HG02884 (cell line): ENCODE data around the gene LRRN1.
"Not testable (repeated sequence)": the region's sequence is repeated elsewhere in the genome, so short reads cannot be mapped to it uniquely, and the experiment has no call there.

ENCODE experiments used
- ATAC-seq: cut with Tn5 transposase; IDR thresholded peaks from one replicate; pipeline ENCODE4 v1.9.1; 2021; ENCODE audit warnings: mild to moderate bottlenecking, moderate library complexity; ENCODE audit not compliant: unreplicated experiment

The LRRN1 gene

GRCh38 chr3:3806092-3806491, 6.9 kb downstream of the LRRN1 start:
- no peak for ATAC-seq

- ATAC-seq = no peak
Measured at GRCh38 chr3:3806856-3807255, 7.6 kb downstream of the LRRN1 start.

GRCh38 chr3:3813013-3813412, 13.8 kb downstream of the LRRN1 start:
- ATAC-seq = no peak

DNA sequence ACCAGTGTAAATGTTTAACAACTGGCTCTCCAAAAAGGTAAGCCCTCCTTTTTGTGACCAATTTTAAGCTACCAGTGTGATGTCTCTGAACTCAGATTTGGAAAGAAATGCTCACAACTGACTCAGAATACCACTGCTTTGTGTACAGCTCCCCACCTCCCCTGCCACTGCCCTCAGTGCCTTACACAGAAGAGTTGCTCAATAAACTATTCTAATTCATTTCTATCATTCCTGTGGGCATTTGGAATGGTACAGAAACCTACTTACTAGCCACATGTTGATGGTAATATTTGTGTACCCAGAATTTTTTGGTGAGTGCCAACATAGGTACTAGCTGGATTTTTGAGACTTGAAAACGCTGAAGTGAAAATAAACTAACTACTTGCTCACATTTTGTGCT, 16.0 kb downstream of the LRRN1 start:
- no peak for ATAC-seq

DNA sequence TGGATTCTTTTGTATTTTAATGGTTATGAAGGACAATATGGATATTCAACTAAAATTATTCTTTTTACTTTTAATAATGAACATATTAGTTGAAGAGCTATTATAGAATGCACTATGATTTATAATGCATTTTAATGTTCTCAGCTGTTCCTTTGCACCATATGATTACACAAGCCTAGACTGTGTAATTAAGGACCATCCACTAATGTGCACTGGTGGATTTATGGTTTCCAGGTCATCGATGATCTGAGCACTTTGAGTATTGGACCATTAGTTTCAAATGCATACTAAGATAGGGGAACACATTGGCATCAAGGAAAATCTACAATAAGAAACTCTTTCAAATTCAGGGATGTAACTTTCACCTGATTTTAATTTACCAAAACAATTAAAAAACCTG, 16.8 kb downstream of the LRRN1 start:
- ATAC-seq = no peak

GRCh38 chr3:3817865-3818264, 18.6 kb downstream of the LRRN1 start:
- no peak for ATAC-seq

- no peak for ATAC-seq
Measured at GRCh38 chr3:3821777-3822176, 22.5 kb downstream of the LRRN1 start.

DNA sequence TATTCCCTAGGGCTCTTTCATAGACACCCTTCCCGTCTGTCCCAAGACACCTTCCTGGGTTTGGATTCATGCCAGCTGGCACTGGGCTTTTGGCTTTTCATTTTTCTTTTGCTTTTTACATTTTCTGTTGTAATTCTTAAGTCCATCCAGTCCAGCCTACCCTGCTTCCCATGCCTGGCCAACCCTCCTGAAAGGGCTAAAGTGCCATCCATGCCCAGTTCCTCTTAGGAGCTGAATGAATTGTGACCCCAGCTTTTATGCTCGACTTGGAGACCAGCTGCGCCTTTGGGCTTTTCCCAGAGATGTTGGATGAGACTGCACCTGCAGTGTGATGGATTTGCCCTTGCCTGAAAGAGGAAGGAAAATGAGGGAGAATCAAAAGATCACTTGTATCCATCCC, 25.8 kb downstream of the LRRN1 start:
- no peak for ATAC-seq

- no peak for ATAC-seq
Measured at GRCh38 chr3:3826521-3826920, 27.3 kb downstream of the LRRN1 start.

- ATAC-seq = no peak
Measured at GRCh38 chr3:3827111-3827510, 27.9 kb downstream of the LRRN1 start.

DNA sequence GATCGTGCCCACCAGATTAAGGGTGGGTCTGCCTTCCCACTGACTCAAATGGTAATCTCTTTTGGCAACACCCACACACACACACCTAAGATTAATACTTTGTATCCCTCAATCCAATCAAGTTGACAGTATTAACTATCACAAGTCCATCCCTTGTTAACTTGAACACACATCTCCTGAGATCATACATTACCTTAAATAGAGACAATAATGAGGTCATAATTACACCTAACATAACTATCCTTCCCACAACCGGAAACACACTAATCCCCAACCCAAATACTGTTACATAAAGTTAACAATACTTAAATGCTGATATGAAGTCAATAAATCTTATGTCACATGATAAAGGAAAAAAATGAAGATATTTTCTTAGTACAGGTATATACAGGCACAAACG, 29.2 kb downstream of the LRRN1 start:
- not testable (repeated sequence) for ATAC-seq

GRCh38 chr3:3836845-3837244, 37.6 kb downstream of the LRRN1 start:
- no peak for ATAC-seq

DNA sequence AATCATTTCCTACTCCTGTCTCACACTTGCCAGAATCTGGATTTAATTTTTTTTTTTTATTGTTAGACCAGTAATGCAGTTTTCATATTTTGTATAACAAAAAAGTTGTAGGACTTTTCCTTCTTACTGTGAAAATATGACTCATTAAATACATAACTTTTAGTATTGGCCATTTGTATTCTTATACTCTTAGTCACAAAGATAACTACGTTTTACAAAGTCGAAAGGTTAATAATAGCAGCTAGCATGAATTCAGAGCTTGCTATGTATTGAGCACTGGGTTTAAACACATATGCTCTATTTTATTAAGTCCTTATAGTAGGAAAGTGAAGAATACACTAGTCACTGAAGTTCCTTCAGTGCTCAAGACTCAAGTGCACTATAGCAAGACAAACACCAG, 43.1 kb downstream of the LRRN1 start:
- no peak for ATAC-seq

- no peak for ATAC-seq
Measured at GRCh38 chr3:3847994-3848922, 49.0 kb downstream of the LRRN1 start.

DNA sequence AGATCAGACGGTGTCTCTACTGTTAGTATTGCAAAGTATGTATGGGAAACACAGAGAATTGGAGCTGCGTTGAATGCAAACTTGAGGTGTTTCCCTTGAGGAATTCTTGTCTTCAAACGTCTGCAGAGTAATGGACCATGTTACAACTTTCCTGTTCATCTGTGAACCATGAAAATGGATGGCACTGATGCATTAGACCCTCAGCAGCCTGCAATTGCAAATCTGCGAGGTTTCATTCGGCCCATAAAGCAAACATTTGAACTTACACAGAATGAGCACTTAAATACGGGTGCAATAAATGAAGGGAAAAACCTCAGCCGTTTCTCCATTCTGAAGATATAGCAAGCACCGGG, 49.7 kb downstream of the LRRN1 start:
- ATAC-seq = no peak

- peak; percentile 97 for ATAC-seq
Measured at GRCh38 chr3:3851621-3852323, 52.5 kb downstream of the LRRN1 start.

DNA sequence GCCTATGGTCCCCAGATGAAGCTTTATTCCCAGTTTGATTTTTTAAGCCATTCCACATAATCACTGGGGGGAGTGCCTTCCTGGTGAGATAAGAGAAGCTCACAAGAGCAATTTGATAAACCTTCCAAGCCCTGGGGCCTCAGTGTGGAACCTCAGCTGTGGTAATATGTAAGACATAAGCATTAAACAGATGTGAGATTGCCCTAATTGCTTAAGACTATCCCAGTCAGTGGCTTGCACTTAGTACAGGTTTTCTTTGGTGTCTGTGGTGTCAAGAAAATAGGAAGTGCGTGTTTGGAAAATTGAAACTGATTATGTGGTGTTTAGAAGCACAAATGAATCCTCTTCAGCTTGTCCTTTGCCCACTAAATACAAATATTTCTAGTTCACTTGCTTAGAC, 54.3 kb downstream of the LRRN1 start:
- no peak for ATAC-seq

- no peak for ATAC-seq
Measured at GRCh38 chr3:3855056-3855455, 55.8 kb downstream of the LRRN1 start.

DNA sequence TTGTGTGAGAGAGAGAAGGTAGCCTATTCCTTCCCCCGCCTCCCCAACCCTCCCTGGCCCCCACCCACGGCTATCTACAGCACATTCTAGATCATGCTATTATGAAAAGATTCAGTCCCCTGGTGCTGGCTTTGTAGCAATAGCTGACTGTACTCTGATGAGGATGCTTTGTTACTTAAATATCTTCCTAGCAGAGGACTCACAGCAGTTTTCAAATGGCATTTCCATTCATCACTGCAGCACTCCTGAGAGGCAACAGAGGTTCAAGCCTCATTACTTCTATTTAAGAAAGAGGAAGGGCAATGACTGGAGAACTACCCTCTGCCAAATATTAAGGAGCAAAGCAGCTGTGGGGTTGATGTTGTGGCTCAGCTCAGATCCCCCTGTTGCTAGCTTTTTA, 61.0 kb downstream of the LRRN1 start:
- ATAC-seq = no peak

GRCh38 chr3:3862534-3862933, 63.3 kb downstream of the LRRN1 start:
- ATAC-seq = no peak

DNA sequence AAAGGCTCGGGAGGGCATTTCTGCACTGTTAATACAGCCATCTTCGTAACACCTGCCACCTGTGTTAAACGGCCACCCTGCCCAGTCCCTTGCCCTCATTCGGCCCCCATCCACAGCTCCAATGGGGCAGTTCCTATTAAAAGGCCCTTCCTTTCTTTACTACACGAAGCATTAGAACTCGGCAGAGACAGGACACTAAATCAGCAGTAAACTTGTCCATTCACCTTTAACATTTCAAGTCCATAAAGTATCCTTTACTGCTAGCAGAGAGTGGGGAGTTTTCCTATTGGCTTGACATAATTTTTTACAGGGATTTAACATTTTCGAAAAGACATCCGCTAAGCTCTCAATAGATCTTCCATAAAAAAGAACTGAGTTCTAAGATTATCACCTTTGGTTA, 76.3 kb downstream of the LRRN1 start:
- ATAC-seq = no peak

DNA sequence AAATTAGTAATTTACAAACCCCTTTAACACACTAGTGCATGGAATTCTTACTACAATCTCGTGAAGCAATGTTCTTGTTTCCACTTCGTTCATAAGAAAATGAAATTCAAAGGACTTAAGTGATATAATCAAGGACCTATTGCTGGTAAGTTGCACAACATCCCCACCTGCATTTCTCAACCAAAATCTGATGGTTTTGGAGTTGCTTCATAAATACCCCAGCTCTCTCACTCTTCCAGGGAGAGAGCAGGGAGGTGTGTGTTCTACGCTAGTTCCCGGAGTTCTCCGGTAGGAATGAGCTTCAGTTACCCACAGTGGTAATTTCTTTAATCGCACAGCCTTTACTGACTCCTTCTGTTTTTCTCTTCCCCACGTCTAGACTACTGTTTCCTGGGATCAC, 81.8 kb downstream of the LRRN1 start:
- ATAC-seq = no peak
